Caco-2 (cell line): ENCODE measurements around the gene RNF208. TPM values are rescaled to one million over a fixed set of nuclear protein-coding genes. Genes with fewer than 3 reads are reported as not detected.

ENCODE experiments used
- BruUV-seq: library from RNA; stranded (reverse); fragments of 400-500 nt; replicated peaks from 2 replicates; lab custom pipeline; 2021; lab: Mats Ljungman, UMichigan
- CTCF ChIA-PET: fragments of 300-600 bp; sonication (Branson Sonifier 250); formaldehyde crosslinking; loops from one replicate; lab custom pipeline; 2022; ENCODE audit warnings: antibody characterized with exemption; lab: Charles Lee
- POLR2A ChIA-PET: fragments of 300-600 bp; sonication (Branson Sonifier 250); formaldehyde crosslinking; loops from one replicate; lab custom pipeline; 2022; ENCODE audit warnings: antibody characterized with exemption; lab: Charles Lee
- DNase-seq, 2 experiments: peaks; one replicate each; pipeline versions ENCODE4 v3.0.0 to v3.0.0-alpha.2; 2020 to 2022
- H3K27me3 ChIP-seq: replicated peaks from 2 replicates; pipeline ENCODE4 v1.6.0; 2011; ENCODE audit warnings: low read length; ENCODE audit not compliant: control insufficient read depth, insufficient read depth
- H3K36me3 ChIP-seq: 2 replicates; pipeline ENCODE4 v1.5.1; 2011; ENCODE audit warnings: low read length; ENCODE audit not compliant: control insufficient read depth, insufficient read depth
- H3K4me1 ChIP-seq: fragments of 250-450 bp; sonication (Bioruptor Pico); 2 replicates; pipeline ENCODE4 v1.5.1; 2020; ENCODE audit warnings: mild to moderate bottlenecking
- H3K4me3 ChIP-seq: 2 replicates; pipeline ENCODE4 v1.5.1; 2011; ENCODE audit warnings: low read depth, mild to moderate bottlenecking, control low read depth, low read length
- H3K9me3 ChIP-seq: fragments of 250-450 bp; sonication (Bioruptor Pico); 2 replicates; pipeline ENCODE4 v1.5.1; 2020; ENCODE audit warnings: mild to moderate bottlenecking, moderate library complexity
- H3K27ac Mint-ChIP-seq: one replicate; pipeline ENCODE4 v1.8.0; 2022; ENCODE audit warnings: mixed read lengths; ENCODE audit not compliant: unreplicated experiment
- H3K27me3 Mint-ChIP-seq: one replicate; pipeline ENCODE4 v1.8.0; 2022; ENCODE audit warnings: mixed read lengths; ENCODE audit not compliant: insufficient read depth, unreplicated experiment
- H3K36me3 Mint-ChIP-seq: one replicate; pipeline ENCODE4 v1.8.0; 2022; ENCODE audit warnings: mild to moderate bottlenecking, mixed read lengths; ENCODE audit not compliant: insufficient read depth, unreplicated experiment
- H3K4me1 Mint-ChIP-seq: one replicate; pipeline ENCODE4 v1.8.0; 2022; ENCODE audit warnings: low read depth, mixed read lengths; ENCODE audit not compliant: unreplicated experiment
- H3K4me3 Mint-ChIP-seq: one replicate; pipeline ENCODE4 v1.8.0; 2022; ENCODE audit warnings: mild to moderate bottlenecking, moderate library complexity, mixed read lengths; ENCODE audit not compliant: unreplicated experiment
- H3K9me3 Mint-ChIP-seq: one replicate; pipeline ENCODE4 v1.8.0; 2022; ENCODE audit warnings: mixed read lengths; ENCODE audit not compliant: unreplicated experiment
- intact Hi-C: fragments of 100-400 bp; cut with micrococcal nuclease; formaldehyde crosslinking; loops from one replicate; pipeline ENCODE4 v1.10.0; 2022; ENCODE audit not compliant: unreplicated experiment
- total RNA-seq: library from RNA; stranded (reverse); gene quantifications from 2 replicates; pipeline ENCODE4 v1.2.3, GENCODE V29; 2022
- TF ChIP-seq, protein P1 (sequence below), 2 experiments: fragments of 200-600 bp in 1 of 2; IDR thresholded peaks; 1 replicate in 1 of 2; 2 replicates in 1 of 2; pipeline versions ENCODE4 v1.5.1 to v1.8.0; 2011 to 2022; ENCODE audit warnings: antibody characterized with exemption in 1 of 2, control low read depth in 1 of 2, inconsistent platforms in 1 of 2, low read depth in 1 of 2, low read length in 1 of 2, mild to moderate bottlenecking in 1 of 2, moderate library complexity in 1 of 2; ENCODE audit not compliant: insufficient read depth in 1 of 2, severe bottlenecking in 1 of 2, unreplicated experiment in 1 of 2

RNF208 gene
- total RNA-seq, 1 experiment from 2014 or later, result 6.5 TPM

DNA sequence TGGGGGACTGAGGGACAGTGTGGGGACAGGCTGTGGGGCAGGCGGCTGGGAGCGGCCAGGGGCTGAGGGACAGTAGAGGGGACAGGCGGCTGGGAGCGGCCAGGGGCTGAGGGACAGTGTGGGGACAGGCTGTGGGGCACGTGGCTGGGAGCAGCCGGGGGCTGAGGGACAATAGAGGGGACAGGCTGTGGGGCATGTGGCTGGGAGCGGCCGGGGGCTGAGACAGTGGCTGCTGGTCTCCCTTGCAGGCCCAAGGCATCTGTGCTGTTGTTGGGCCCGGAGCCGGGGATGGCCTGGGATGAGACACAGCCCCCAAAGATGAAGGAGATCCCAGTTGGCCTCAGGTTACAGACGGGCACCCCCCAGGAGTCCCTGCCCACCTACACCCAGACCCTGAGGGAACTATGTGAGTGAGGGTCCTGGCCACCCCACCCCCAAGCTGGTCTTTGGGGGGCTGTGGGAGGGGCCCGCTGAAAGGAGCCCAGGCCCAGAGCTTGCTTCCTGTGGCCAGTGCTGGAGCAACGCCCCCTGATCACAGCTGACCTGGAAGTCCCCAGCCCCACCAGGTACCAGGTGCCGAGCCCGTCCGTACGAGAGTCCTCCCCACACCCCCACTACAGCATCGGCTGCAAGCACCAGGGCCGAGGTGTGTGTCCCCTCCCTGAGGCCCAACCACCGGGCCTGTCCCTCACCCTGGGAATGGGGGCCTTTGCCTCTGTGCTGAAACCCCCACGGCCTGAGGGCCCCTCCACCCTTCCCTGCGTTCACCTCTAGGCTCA is 29.6 kb upstream of the RNF208 start:
- Histone ChIP-seq H3K9me3 (no peaks in the 10 kb centered on the region), H3K27me3 (no peaks in the 10 kb centered on the region), H3K4me1 (peaks cover 23% of the 10 kb centered on the region), H3K36me3 (peaks cover 2% of the 10 kb centered on the region; the same call in 1 of the 2 replicates), H3K4me3 (no peak overlapping the region)
- H3K9me3 Mint-ChIP-seq, result no peaks in the 10 kb centered on the region
- intact Hi-C loops, result no loop called here
- POLR2A ChIA-PET, result interaction anchor here (0.5 kb wide), 1 partner anchor 11 kb away, joined by 5 read pairs; no protein-coding TSS in a partner anchor
- peaks cover 7% of the 10 kb centered on the region for H3K4me1 Mint-ChIP-seq
- TF ChIP-seq, protein P1, sequence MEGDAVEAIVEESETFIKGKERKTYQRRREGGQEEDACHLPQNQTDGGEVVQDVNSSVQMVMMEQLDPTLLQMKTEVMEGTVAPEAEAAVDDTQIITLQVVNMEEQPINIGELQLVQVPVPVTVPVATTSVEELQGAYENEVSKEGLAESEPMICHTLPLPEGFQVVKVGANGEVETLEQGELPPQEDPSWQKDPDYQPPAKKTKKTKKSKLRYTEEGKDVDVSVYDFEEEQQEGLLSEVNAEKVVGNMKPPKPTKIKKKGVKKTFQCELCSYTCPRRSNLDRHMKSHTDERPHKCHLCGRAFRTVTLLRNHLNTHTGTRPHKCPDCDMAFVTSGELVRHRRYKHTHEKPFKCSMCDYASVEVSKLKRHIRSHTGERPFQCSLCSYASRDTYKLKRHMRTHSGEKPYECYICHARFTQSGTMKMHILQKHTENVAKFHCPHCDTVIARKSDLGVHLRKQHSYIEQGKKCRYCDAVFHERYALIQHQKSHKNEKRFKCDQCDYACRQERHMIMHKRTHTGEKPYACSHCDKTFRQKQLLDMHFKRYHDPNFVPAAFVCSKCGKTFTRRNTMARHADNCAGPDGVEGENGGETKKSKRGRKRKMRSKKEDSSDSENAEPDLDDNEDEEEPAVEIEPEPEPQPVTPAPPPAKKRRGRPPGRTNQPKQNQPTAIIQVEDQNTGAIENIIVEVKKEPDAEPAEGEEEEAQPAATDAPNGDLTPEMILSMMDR (IDR thresholded peaks at IDR 0.05; ENCODE audit: insufficient read depth in 1 of 2, low read depth in 1 of 2, low read length in 1 of 2, severe bottlenecking in 1 of 2, unreplicated experiment in 1 of 2), result no peak
- H3K36me3 Mint-ChIP-seq, result peaks cover 23% of the 10 kb centered on the region
- H3K27ac Mint-ChIP-seq, result no peak overlapping the region
- no peak overlapping the region for H3K4me3 Mint-ChIP-seq
- CTCF ChIA-PET, result interaction anchor here (0.6 to 3.3 kb wide), 3 partner anchors 15 to 576 kb away, joined by 4 to 24 read pairs (median 7); no protein-coding TSS in a partner anchor
- no TSS peak for BruUV-seq
- DNase-seq, result no peak
- H3K27me3 Mint-ChIP-seq, result no peaks in the 10 kb centered on the region

DNA sequence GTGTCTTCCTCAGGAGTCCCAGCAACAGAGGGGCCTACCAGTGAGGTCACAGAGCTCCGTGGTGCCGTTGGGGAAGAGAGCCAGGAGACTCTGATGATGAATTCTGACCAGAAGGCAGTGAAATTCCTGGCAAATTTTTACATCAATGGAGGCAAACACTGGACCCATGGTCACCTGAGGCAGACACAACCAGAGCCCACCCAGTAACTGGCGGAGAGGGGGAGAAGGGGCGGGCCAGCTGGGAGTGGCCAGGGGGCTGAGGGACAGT is 29.1 kb upstream of the RNF208 start, which contains the start of gene STPG3:
Gene STPG3, plus strand, starts transcription at position 93 of the 268 bp plus-strand sequence. Its CDS starts 1 bp downstream, at position 94.
- no peaks in the 10 kb centered on the region for H3K9me3 Mint-ChIP-seq
- CTCF ChIA-PET, result no interaction called here

More for the DNA sequence above, 29.1 kb upstream of the RNF208 start, which contains the start of gene STPG3:
- Mint-ChIP-seq H3K36me3 (peaks cover 21% of the 10 kb centered on the region), H3K27me3 (no peaks in the 10 kb centered on the region), H3K4me3 (no peak within 1 kb of the TSS), H3K4me1 (peaks cover 7% of the 10 kb centered on the region), H3K27ac (no peak within 1 kb of the TSS)
- no TSS peak for BruUV-seq
- no peak for DNase-seq
- no peaks in the 10 kb centered on the region for H3K36me3 ChIP-seq
- H3K9me3 ChIP-seq, result no peaks in the 10 kb centered on the region
- H3K27me3 ChIP-seq, result no peaks in the 10 kb centered on the region
- H3K4me3 ChIP-seq, result no peak within 1 kb of the TSS
- POLR2A ChIA-PET, result no interaction called here
- TF ChIP-seq, protein P1 (IDR thresholded peaks at IDR 0.05; ENCODE audit: insufficient read depth in 1 of 2, low read depth in 1 of 2, low read length in 1 of 2, severe bottlenecking in 1 of 2, unreplicated experiment in 1 of 2), result no peak
- intact Hi-C loops, result no loop called here
- peaks cover 19% of the 10 kb centered on the region for H3K4me1 ChIP-seq
